Measurements from ENCODE around the gene TTBK1. TPM values are rescaled to one million over a fixed set of nuclear protein-coding genes. Genes with fewer than 3 reads are reported as not detected.

Gene TTBK1
- polyA plus RNA-seq, 2 of the 4 experiments (the other 2 are of a cell fraction): 0.04 TPM; not detected in 1

- FAIRE-seq: no peak
- POLR2A ChIA-PET: no interaction called here
- no peak for ATAC-seq
- Histone ChIP-seq H3K4me1 (no peaks in the 10 kb centered on the region), H3K4me2 (no peak overlapping the region), H3K4me3 (no peak overlapping the region), H3K9me3 (no peaks in the 10 kb centered on the region), H3K27ac (no peak overlapping the region)
- CTCF ChIA-PET: interaction anchor here (1.4 kb wide), 1 partner anchor 13 kb away, joined by 10 read pairs; the partner anchor contains the start of gene DNPH1
- TF ChIP-seq HOXB5 (CRISPR knock-in tag; IDR thresholded peaks at IDR 0.05) (no peak), RNF2 (IDR thresholded peaks at IDR 0.05; ENCODE audit: borderline replicate concordance, low read depth) (no peak), POLR2AphosphoS2 (conservative IDR thresholded peaks at IDR 0.05; ENCODE audit: low read length) (no peak), MAX (IDR thresholded peaks at IDR 0.05) (no peak), HMGXB4 (CRISPR knock-in tag; IDR thresholded peaks at IDR 0.05; ENCODE audit: borderline replicate concordance) (no peak), HOXA7 (CRISPR knock-in tag; IDR thresholded peaks at IDR 0.05) (no peak), NPAS2 (CRISPR knock-in tag; IDR thresholded peaks at IDR 0.05; ENCODE audit: borderline replicate concordance) (no peak), GATA3 (IDR thresholded peaks at IDR 0.05; ENCODE audit: borderline replicate concordance) (no peak), FOSB (CRISPR knock-in tag; IDR thresholded peaks at IDR 0.05) (no peak), HEYL (CRISPR knock-in tag; IDR thresholded peaks at IDR 0.05) (no peak), TP53 (CRISPR knock-in tag; IDR thresholded peaks at IDR 0.05) (no peak), RCOR1 (IDR thresholded peaks at IDR 0.05; ENCODE audit: low read depth, low read length) (no peak), MAZ (IDR thresholded peaks at IDR 0.05; ENCODE audit: borderline replicate concordance, low read depth, low read length) (no peak), JUN (IDR thresholded peaks at IDR 0.05) (no peak), KDM5A (IDR thresholded peaks at IDR 0.05) (no peak), JUNB (IDR thresholded peaks at IDR 0.05) (no peak), CHD2 (IDR thresholded peaks at IDR 0.05; ENCODE audit: low read length, partially characterized antibody) (no peak), HOXB13 (CRISPR knock-in tag; IDR thresholded peaks at IDR 0.05; ENCODE audit: low read depth) (no peak)
- TF ChIP-seq, protein P1, sequence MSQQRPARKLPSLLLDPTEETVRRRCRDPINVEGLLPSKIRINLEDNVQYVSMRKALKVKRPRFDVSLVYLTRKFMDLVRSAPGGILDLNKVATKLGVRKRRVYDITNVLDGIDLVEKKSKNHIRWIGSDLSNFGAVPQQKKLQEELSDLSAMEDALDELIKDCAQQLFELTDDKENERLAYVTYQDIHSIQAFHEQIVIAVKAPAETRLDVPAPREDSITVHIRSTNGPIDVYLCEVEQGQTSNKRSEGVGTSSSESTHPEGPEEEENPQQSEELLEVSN (IDR thresholded peaks at IDR 0.05; ENCODE audit: borderline replicate concordance, low read depth): no peak
- TF ChIP-seq, protein P2, sequence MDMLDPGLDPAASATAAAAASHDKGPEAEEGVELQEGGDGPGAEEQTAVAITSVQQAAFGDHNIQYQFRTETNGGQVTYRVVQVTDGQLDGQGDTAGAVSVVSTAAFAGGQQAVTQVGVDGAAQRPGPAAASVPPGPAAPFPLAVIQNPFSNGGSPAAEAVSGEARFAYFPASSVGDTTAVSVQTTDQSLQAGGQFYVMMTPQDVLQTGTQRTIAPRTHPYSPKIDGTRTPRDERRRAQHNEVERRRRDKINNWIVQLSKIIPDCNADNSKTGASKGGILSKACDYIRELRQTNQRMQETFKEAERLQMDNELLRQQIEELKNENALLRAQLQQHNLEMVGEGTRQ (IDR thresholded peaks at IDR 0.05): no peak
- DNase-seq (ENCODE audit: low read depth in 1 of 2, low spot score in 1 of 2): no peak
- WGBS (ENCODE audit: missing lambda C conversion rate): 98% methylated on average over 8 of the region's 12 CpGs
Measured at GRCh38 chr6:43216200-43216599, 27.1 kb upstream of the TTBK1 start.

GRCh38 chr6:43217351-43217750 lies 25.9 kb upstream of the TTBK1 start:
- no peak overlapping the region for H3K27ac ChIP-seq
- ChIA-PET CTCF (interaction anchor here (5.3 kb wide), 1 partner anchor 12 kb away, joined by 38 read pairs; the partner anchor contains the start of gene DNPH1), POLR2A (no interaction called here)
- FAIRE-seq: no peak
- no peak for ATAC-seq
- TF ChIP-seq, protein P3, sequence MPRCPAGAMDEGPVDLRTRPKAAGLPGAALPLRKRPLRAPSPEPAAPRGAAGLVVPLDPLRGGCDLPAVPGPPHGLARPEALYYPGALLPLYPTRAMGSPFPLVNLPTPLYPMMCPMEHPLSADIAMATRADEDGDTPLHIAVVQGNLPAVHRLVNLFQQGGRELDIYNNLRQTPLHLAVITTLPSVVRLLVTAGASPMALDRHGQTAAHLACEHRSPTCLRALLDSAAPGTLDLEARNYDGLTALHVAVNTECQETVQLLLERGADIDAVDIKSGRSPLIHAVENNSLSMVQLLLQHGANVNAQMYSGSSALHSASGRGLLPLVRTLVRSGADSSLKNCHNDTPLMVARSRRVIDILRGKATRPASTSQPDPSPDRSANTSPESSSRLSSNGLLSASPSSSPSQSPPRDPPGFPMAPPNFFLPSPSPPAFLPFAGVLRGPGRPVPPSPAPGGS (IDR thresholded peaks at IDR 0.05): no peak
- TF ChIP-seq NFE2L2 (conservative IDR thresholded peaks at IDR 0.05; ENCODE audit: low read length): no peak
- no peak for TF ChIP-seq SMC3 (IDR thresholded peaks at IDR 0.05)
- no peak for TF ChIP-seq KDM5A (IDR thresholded peaks at IDR 0.05)
- TF ChIP-seq RARB (CRISPR knock-in tag; IDR thresholded peaks at IDR 0.05): no peak
- no peak for TF ChIP-seq HDAC2 (IDR thresholded peaks at IDR 0.05)
- TF ChIP-seq CBX8 (IDR thresholded peaks at IDR 0.05): no peak
- no peak for TF ChIP-seq PHF8 (IDR thresholded peaks at IDR 0.05; ENCODE audit: borderline replicate concordance, low read depth)
- TF ChIP-seq JUN (IDR thresholded peaks at IDR 0.05): no peak
- TF ChIP-seq NPAS2 (CRISPR knock-in tag; IDR thresholded peaks at IDR 0.05; ENCODE audit: borderline replicate concordance): no peak
- no peak for TF ChIP-seq HMGXB4 (CRISPR knock-in tag; IDR thresholded peaks at IDR 0.05; ENCODE audit: borderline replicate concordance)
- TF ChIP-seq SREBF2 (IDR thresholded peaks at IDR 0.05): no peak
- TF ChIP-seq HOXB13 (CRISPR knock-in tag; IDR thresholded peaks at IDR 0.05; ENCODE audit: low read depth): no peak
- no peak for TF ChIP-seq HOXA7 (CRISPR knock-in tag; IDR thresholded peaks at IDR 0.05)
- TF ChIP-seq ATOH8 (CRISPR knock-in tag; IDR thresholded peaks at IDR 0.05; ENCODE audit: low read depth): no peak
- TF ChIP-seq MAX (IDR thresholded peaks at IDR 0.05): no peak
- no peak for TF ChIP-seq NR3C1 (IDR thresholded peaks at IDR 0.05)
- H3K4me2 ChIP-seq: no peak overlapping the region
- DNase-seq (ENCODE audit: low read depth in 1 of 2, low spot score in 1 of 2): no peak
- WGBS (ENCODE audit: missing lambda C conversion rate): 93% methylated on average over 5 of the region's 5 CpGs
- H3K9me3 ChIP-seq: no peaks in the 10 kb centered on the region
- no peaks in the 10 kb centered on the region for H3K4me1 ChIP-seq
- H3K4me3 ChIP-seq: no peak overlapping the region

Measured in A549 (cell line).